GM12892 (cell line): ENCODE data around the gene LACRT.

Source experiments
- POLR2A ChIP-seq: IDR thresholded peaks from 2 replicates; pipeline ENCODE4 v1.6.1; 2011; ENCODE audit warnings: low read depth, low read length, control low read depth
- POLR2AphosphoS5 ChIP-seq: IDR thresholded peaks from 2 replicates; pipeline ENCODE4 v1.6.1; 2011; ENCODE audit warnings: low read depth, low read length, control low read depth
- TAF1 ChIP-seq: IDR thresholded peaks from 2 replicates; pipeline ENCODE4 v1.6.1; 2011; ENCODE audit warnings: low read depth, mild to moderate bottlenecking, control low read depth, low read length, borderline replicate concordance

DNA sequence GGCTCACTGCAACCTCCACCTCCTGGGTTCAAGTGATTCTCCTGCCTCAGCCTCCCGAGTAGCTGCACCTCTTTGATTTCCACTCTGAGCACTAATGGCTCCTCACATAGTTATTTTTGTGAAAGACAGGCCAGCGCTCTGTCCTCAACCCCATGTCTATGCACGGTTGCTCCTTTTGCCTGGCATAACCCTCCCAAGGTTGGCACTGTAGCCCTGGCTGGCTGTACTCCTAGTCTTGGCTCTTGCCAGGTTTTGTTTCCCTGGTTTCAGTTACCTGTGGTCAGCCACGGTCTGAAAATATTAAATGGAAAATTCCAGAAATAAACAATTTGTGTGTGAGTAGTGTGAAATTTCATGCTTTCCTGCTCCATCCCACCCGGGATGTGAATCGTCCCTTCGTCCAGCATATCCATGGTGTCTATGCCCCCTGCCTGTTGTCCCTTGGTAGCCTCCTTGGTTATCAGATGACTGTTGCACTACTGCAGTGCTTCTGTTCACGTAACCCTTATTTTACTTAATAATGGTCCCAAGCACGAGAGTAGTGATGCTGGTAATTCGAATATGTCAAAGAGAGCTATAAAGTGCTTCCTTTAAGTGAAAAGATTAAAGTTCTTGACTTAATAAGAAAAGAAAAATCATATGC lies 25.7 kb upstream of the LACRT start:
- TF ChIP-seq POLR2A, result no peak
- no peak for TF ChIP-seq POLR2AphosphoS5
- no peak for TF ChIP-seq TAF1
